Activated naive CD8-positive, alpha-beta T cell (primary cell): Measurements from ENCODE around the gene MAPKAP1.
A peak's percentile ranks its signal among the peaks of the same experiment; 100 is the strongest.

Experiments used
- H3K27ac Mint-ChIP-seq: one replicate; pipeline ENCODE4 v1.8.0; 2021; ENCODE audit warnings: mixed read lengths
- H3K27me3 Mint-ChIP-seq: one replicate; pipeline ENCODE4 v1.8.0; 2021; ENCODE audit warnings: mixed read lengths
- H3K36me3 Mint-ChIP-seq: one replicate; pipeline ENCODE4 v1.8.0; 2021; ENCODE audit warnings: mixed read lengths
- H3K4me1 Mint-ChIP-seq: one replicate; pipeline ENCODE4 v1.8.0; 2021; ENCODE audit warnings: low read depth, mixed read lengths
- H3K4me3 Mint-ChIP-seq: one replicate; pipeline ENCODE4 v1.8.0; 2021; ENCODE audit warnings: mild to moderate bottlenecking, mixed read lengths
- H3K9me3 Mint-ChIP-seq: one replicate; pipeline ENCODE4 v1.8.0; 2021; ENCODE audit warnings: low read depth, mixed read lengths

Gene MAPKAP1

DNA sequence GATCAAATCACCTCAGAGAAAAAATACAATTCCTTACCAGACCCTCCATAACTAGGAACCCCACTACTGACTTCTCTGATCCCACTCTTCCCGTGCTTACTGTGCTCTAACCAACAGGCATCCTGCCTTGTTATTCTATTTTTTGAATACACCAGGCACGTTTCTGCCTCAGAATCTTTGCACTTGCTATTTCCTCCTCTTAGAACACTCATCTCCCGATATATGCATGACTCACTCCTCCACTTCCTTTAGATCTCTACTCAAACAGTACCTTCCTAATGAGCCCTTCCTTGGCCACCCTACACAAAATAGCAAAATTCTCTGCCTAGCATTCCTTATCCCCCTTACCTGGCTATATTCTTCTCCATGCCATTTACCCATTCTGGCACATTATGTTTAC, 43.9 kb downstream of the MAPKAP1 start:
- H3K36me3 Mint-ChIP-seq = peaks cover 20% of the 10 kb centered on the region
- no peaks in the 10 kb centered on the region for H3K9me3 Mint-ChIP-seq
- no peaks in the 10 kb centered on the region for H3K27me3 Mint-ChIP-seq
- H3K4me1 Mint-ChIP-seq = peaks cover 16% of the 10 kb centered on the region
- peak overlapping the region; percentile 62 for H3K4me3 Mint-ChIP-seq
- H3K27ac Mint-ChIP-seq = peak overlapping the region; percentile 79

DNA sequence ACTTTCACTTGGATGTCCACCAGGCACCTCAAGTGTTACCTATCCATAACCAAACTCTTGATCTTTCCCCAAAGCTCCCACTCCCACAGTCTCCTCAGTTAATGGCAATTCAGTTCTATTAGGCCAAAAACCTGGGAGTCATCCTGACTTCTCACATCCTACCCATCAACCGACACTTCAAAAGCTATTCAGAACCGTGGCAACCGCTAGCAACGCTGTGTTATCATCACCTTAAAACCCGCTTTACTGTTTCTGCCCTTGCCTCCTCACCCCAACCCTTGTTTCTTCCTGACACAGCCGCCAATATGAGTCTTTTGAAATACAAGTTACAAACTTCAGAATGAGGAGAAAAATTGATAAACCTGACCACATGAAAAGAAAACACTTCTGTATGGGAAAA, 46.5 kb downstream of the MAPKAP1 start:
- Mint-ChIP-seq H3K36me3 (peaks cover 17% of the 10 kb centered on the region), H3K27me3 (no peaks in the 10 kb centered on the region), H3K4me3 (no peak overlapping the region)

DNA sequence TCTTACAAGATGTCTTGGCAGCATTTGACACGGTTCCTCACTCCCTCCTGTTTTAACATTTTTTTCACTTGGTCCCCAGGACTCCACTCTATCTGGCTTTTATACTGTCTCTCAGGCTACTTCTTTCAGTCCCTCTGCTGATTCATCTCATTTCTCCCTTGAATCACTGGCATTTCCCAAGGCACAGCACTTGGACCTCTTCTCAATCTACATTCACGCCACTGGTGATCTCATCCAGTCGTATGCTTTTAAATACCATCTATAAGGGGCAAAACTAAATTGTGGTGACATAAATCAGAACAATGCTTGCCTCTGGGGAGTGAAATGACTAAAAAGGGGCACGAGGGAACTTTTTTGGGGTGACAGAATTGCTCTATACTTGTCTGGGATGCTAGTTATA, 47.1 kb downstream of the MAPKAP1 start:
- Mint-ChIP-seq H3K27me3 (no peaks in the 10 kb centered on the region), H3K9me3 (no peaks in the 10 kb centered on the region), H3K27ac (no peak overlapping the region), H3K4me1 (peaks cover 15% of the 10 kb centered on the region), H3K36me3 (peaks cover 14% of the 10 kb centered on the region), H3K4me3 (no peak overlapping the region)

More for the DNA sequence above, 46.5 kb downstream of the MAPKAP1 start:
- Mint-ChIP-seq H3K4me1 (peaks cover 16% of the 10 kb centered on the region), H3K27ac (no peak overlapping the region), H3K9me3 (no peaks in the 10 kb centered on the region)

DNA sequence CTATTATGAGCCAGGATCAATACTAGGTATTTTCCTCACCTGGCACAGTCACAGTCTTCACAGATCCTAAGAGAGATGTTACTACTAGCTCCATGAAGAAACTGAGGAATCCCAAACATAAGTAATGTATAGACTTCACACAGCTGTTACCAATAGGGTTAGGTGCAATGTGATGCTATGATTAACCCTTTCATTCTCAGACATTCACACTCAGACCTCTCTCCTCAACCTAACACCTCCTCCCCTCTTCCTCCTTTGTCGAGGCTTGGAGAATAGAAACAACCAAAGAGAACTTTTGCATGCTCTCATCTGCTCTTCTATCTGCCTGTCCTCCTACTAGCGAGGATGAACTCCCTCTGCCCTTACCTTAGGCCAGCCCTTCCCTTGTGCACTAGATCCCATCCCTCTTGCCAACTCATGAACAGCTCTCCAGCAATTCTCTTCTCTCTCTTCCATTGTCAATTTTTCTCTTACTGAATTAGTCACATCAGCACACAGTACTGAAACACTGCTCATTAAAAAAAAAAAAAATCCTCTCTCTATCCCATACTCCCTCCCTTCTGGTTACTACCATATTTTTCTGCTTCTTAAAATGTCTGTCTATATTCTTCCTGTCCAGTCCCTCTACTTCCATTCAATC, 47.7 kb downstream of the MAPKAP1 start:
- H3K9me3 Mint-ChIP-seq = no peaks in the 10 kb centered on the region
- peaks cover 14% of the 10 kb centered on the region for H3K36me3 Mint-ChIP-seq
- H3K4me1 Mint-ChIP-seq = peaks cover 17% of the 10 kb centered on the region
- no peak overlapping the region for H3K4me3 Mint-ChIP-seq
- no peak overlapping the region for H3K27ac Mint-ChIP-seq
- H3K27me3 Mint-ChIP-seq = no peaks in the 10 kb centered on the region

DNA sequence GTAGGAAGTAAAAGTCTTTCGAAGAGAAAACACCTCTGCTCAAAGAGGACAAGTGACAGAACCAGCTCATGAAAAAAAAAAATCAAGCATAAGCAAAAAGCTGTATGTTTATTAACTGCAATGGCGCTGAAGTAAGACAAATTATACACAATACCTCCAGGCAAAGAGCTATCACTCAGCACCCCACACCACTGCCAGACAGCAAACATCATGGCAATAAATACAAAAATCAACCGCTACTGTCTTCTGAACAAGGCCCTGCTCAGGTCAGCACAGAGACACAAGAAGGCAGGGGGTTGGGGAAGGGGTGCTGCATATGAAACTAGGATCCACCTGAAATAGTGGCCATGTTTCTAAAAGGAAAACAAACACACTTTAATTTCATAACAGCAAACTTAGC, 50.4 kb downstream of the MAPKAP1 start:
- Mint-ChIP-seq H3K4me1 (peaks cover 25% of the 10 kb centered on the region), H3K27me3 (no peaks in the 10 kb centered on the region), H3K36me3 (peaks cover 15% of the 10 kb centered on the region), H3K4me3 (no peak overlapping the region), H3K9me3 (no peaks in the 10 kb centered on the region), H3K27ac (peak overlapping the region; percentile 16)

DNA sequence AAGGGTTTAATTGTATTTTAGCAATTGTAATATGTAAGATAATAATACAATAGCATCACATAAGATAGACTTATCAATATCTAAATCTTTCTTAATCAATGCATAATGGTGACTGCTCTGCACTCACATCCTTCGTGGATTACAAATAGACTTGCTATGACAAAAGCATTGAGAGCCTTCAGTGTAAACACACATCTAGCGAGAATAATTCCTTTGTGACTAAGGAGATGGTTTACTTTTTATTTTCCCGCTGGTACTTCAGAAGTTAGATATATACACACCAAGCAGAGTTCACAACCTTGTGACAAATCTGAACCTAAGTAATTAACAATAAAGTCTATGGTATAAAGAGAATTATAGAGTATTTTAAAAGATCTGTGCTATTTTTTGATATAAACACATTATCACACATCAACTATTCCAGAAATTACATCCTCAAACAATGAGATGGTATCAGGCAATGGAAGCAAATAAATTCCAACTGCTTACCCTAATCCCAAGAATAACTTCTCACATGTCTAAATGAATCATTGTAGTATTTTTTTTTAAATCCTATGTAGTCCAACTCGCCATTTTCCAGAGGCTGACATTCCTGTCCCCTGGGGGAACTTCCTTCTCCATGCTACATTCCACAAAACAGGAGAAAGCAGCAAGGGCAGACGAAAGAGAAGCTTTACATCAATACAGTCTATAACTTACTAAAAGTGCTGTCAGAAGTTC, 51.2 kb downstream of the MAPKAP1 start:
- H3K9me3 Mint-ChIP-seq = no peaks in the 10 kb centered on the region
- no peak overlapping the region for H3K27ac Mint-ChIP-seq
- H3K27me3 Mint-ChIP-seq = no peaks in the 10 kb centered on the region
- H3K4me1 Mint-ChIP-seq = peaks cover 32% of the 10 kb centered on the region
- H3K4me3 Mint-ChIP-seq = no peak overlapping the region
- H3K36me3 Mint-ChIP-seq = peaks cover 15% of the 10 kb centered on the region

DNA sequence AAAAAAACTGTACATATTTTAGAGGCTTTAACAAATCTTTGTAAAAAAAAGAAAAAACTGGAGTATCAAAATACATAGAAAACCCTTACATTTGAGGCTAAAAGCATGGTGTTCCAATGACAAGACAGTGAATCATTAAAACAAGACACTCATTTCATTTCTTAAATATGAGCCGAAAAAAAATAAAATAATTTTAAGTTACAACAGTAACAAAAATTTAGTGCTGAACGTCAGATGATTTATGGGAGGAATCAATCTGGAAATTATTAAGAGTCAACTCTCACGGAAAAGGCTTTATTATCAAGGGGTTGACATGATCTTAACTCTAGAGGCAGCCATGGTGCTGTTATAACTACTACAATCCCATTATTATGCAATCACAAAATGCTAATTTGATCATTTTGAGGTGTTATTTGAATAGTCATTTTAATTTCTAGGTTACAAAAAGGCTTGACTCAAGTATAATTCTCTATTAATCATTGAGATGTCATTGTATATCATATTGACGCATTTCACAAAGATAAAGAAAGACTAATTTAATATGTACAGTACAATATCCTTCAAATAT, 51.9 kb downstream of the MAPKAP1 start:
- peaks cover 39% of the 10 kb centered on the region for H3K4me1 Mint-ChIP-seq
- H3K27ac Mint-ChIP-seq = no peak overlapping the region
- H3K27me3 Mint-ChIP-seq = no peaks in the 10 kb centered on the region
- no peak overlapping the region for H3K4me3 Mint-ChIP-seq
- no peaks in the 10 kb centered on the region for H3K9me3 Mint-ChIP-seq
- peaks cover 19% of the 10 kb centered on the region for H3K36me3 Mint-ChIP-seq

DNA sequence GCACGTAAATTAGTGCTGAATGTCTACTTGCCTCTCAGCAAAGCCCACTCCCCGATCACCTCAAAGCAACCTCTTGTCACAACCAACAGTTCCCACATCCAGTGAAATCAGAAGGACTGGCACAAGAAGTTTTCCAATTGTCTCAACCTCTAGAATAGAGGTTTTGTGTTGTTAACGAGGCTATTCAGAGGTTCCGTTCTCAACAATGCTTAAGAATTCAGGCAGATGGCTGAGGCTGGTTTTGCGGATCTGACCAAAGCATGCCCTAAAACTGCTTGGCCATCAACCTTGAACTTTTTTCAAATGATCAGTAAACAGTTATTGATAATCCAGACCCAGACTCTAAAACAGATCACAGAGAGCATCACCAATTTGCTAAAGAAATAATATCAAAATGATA, 52.9 kb downstream of the MAPKAP1 start:
- Mint-ChIP-seq H3K27ac (no peak overlapping the region), H3K4me3 (no peak overlapping the region), H3K27me3 (no peaks in the 10 kb centered on the region), H3K4me1 (peaks cover 49% of the 10 kb centered on the region), H3K9me3 (no peaks in the 10 kb centered on the region), H3K36me3 (peaks cover 25% of the 10 kb centered on the region)

DNA sequence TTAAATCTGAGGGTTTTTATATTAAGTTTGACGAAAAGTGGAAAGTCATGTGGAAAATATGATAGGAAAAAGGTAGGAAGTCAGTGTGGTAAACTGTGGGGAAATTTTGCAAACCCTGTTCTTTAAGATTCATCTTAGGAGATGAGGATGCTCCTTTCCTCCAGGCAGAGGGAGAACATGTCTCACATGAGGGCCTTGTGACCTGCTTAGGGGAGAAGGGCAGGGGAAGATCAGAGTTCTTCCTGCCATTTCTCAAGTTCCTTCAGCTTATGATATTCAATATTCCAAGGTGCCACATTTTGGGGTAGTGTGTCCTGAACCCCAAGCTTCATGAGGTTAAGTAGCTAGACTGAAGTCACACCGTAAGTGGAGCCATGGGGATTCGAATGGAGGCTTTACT, 53.7 kb downstream of the MAPKAP1 start:
- peaks cover 55% of the 10 kb centered on the region for H3K4me1 Mint-ChIP-seq
- H3K9me3 Mint-ChIP-seq = no peaks in the 10 kb centered on the region
- H3K27ac Mint-ChIP-seq = no peak overlapping the region
- H3K4me3 Mint-ChIP-seq = no peak overlapping the region
- no peaks in the 10 kb centered on the region for H3K27me3 Mint-ChIP-seq
- H3K36me3 Mint-ChIP-seq = peaks cover 26% of the 10 kb centered on the region

DNA sequence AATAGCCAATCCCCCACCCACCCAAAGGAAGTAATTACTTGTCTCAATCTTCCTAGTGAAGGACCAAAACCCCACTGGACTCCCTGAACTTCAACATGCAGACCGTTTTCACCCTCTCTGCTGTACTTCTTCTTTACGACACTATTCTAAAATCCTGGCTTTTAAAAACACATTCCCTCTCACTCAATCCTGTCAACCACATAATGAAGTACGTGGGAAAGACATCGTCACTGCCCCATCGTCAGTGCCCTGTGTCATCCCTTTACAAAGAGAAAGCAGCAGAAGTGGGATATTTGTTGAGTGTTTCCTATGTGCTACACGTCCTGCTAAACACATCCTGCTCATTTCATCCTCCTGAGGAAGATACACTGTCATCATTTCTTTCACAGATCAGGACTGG, 54.2 kb downstream of the MAPKAP1 start:
- peaks cover 27% of the 10 kb centered on the region for H3K36me3 Mint-ChIP-seq
- H3K4me1 Mint-ChIP-seq = peaks cover 60% of the 10 kb centered on the region

DNA sequence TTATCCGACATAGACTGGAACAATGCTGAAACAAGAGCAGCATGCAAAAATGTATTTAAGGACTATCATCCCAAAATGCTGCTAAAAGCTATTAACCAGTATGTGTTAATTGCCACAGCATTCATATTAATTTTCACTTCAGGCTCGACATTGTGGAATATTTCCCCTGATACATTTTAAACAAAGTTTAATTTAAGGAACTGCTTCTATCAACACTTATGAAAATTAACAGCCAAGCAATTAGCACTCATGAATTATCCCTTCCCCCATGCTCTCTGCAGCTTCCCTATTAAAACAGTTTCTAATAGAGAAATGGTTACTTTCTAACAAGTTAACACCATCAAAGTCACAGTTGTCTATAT, 54.8 kb downstream of the MAPKAP1 start:
- Mint-ChIP-seq H3K4me1 (peaks cover 66% of the 10 kb centered on the region), H3K27ac (peak overlapping the region; percentile 98), H3K36me3 (peaks cover 31% of the 10 kb centered on the region)

More for the DNA sequence above, 54.2 kb downstream of the MAPKAP1 start:
- H3K27me3 Mint-ChIP-seq = no peaks in the 10 kb centered on the region
- H3K9me3 Mint-ChIP-seq = no peaks in the 10 kb centered on the region
- H3K4me3 Mint-ChIP-seq = peak overlapping the region; percentile 18
- peak overlapping the region; percentile 98 for H3K27ac Mint-ChIP-seq

DNA sequence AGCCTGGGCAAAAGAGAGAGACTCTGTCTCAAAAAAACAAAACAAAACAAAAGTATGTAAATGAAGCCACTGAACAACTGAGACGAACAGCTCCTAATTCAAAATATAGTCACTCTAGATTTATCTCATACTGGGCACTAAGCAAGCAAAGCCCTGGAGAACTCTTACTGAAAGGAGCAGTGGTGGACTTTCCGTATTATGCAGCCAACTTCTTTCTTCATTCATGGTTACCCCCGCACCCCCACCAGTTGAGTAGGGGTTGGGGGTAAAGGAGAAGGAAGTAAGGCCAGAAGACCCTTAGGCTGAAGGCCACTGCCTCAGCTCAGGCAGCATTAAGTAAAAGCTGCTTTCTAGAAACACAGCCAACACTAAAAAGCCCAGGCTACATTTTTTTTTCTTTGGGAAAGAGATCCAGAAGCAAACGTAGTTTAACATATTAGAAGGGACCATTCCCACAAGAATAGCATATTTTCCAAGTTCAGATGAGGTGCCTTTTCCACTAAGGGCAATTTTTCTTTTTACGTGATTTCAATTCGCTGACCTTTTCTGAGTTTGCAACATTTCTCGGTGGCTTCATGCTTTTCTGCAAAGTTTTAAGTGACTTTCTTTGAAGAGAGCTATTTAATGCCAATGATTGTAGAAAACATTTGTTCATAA, 55.3 kb downstream of the MAPKAP1 start:
- H3K4me1 Mint-ChIP-seq = peaks cover 71% of the 10 kb centered on the region
- peak overlapping the region; percentile 98 for H3K27ac Mint-ChIP-seq
- H3K4me3 Mint-ChIP-seq = no peak overlapping the region
- no peaks in the 10 kb centered on the region for H3K9me3 Mint-ChIP-seq
- no peaks in the 10 kb centered on the region for H3K27me3 Mint-ChIP-seq
- peaks cover 30% of the 10 kb centered on the region for H3K36me3 Mint-ChIP-seq

More for the DNA sequence above, 54.8 kb downstream of the MAPKAP1 start:
- no peak overlapping the region for H3K4me3 Mint-ChIP-seq
- H3K9me3 Mint-ChIP-seq = no peaks in the 10 kb centered on the region
- no peaks in the 10 kb centered on the region for H3K27me3 Mint-ChIP-seq

DNA sequence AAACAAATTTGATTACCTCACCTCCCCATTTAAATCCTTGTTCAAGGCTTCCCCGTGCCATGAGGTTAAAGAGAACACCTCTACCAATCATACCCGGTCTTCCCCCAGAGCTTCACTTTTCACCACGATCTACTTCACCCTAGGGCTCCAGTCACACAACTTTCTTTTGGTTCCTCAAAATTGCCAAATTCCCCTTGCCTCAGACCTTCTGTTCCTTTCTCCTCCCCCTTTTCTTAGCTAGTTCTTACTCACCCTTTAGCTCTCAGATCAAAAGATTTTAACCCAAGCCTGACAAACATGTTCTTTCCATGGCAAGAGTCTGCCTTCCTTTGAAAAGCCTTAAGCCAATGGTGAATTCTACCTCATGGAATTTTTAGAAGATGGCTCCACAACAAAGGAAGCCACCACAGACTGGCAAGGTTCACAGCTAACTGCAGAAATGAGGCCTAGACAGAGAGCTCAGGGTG, 56.7 kb downstream of the MAPKAP1 start:
- Mint-ChIP-seq H3K36me3 (peaks cover 25% of the 10 kb centered on the region), H3K27me3 (no peaks in the 10 kb centered on the region), H3K9me3 (no peaks in the 10 kb centered on the region)

DNA sequence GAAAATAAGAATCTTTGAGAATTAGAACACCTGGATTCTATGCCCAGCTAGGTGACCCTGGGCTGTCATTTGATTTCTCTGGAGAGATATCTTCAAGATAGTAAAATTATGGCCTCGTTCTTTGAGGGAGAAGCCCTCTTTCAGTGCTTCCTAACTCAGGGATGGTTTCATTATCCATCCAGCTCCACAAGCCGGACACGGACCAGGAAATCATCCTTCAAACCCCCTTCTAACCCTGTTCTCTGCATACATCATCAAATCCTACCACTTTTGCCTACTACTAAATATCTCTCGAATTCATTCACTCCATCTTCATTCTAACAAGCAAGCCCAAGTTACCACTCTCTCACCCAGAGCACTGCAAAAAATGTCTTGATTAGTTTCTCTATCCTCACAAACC, 57.2 kb downstream of the MAPKAP1 start:
- Mint-ChIP-seq H3K27me3 (no peaks in the 10 kb centered on the region), H3K4me1 (peaks cover 87% of the 10 kb centered on the region), H3K4me3 (peak overlapping the region; percentile 75), H3K9me3 (no peaks in the 10 kb centered on the region), H3K27ac (peak overlapping the region; percentile 98), H3K36me3 (peaks cover 25% of the 10 kb centered on the region)

More for the DNA sequence above, 56.7 kb downstream of the MAPKAP1 start:
- H3K4me3 Mint-ChIP-seq = peak overlapping the region; percentile 75
- H3K27ac Mint-ChIP-seq = peak overlapping the region; percentile 98
- peaks cover 82% of the 10 kb centered on the region for H3K4me1 Mint-ChIP-seq

DNA sequence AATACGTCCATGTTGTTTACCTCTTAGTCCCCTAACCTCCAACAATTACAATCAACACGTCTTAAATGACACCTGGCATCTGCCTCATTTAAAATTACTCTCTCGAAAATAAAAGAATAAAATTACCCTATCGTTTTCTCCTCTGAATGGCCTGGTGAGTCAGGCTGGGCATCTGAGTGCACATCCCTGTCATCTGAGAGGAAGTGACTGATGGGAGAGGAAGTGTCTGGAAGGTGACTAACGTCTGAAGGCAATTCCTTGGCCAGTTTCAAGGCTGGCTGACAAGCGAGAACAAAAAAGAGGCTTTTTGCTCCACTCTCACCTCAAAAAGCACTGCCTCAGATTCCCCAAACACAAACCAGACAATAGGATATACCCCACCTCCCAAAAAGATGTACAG, 57.7 kb downstream of the MAPKAP1 start:
- Mint-ChIP-seq H3K9me3 (no peaks in the 10 kb centered on the region), H3K27me3 (no peaks in the 10 kb centered on the region), H3K27ac (peak overlapping the region; percentile 98), H3K36me3 (peaks cover 25% of the 10 kb centered on the region), H3K4me3 (peak overlapping the region; percentile 78), H3K4me1 (peaks cover 89% of the 10 kb centered on the region)
